ENCODE results near the gene DNAH2.

DNAH2 gene

GRCh38 chr17:7707446-7707845, 10.1 kb upstream of the DNAH2 start:
- DNase-seq: no peak
- H3K4me1 Mint-ChIP-seq: peaks cover 24 to 37% of the 10 kb centered on the region in 2 donors
- H3K27ac Mint-ChIP-seq: no peak overlapping the region
- H3K27me3 Mint-ChIP-seq: peaks cover 76 to 86% of the 10 kb centered on the region in 2 donors
- ATAC-seq (replicated peaks): no peak
- H3K9me3 Mint-ChIP-seq: no peaks in the 10 kb centered on the region
- H3K36me3 Mint-ChIP-seq: peaks cover 16 to 22% of the 10 kb centered on the region in 2 donors
- H3K4me3 Mint-ChIP-seq: no peak overlapping the region

GRCh38 chr17:7707858-7708750, 9.4 kb upstream of the DNAH2 start:
- Mint-ChIP-seq H3K36me3 (peaks cover 10 to 16% of the 10 kb centered on the region in 2 donors), H3K4me1 (peaks cover 24 to 37% of the 10 kb centered on the region in 2 donors), H3K9me3 (no peaks in the 10 kb centered on the region), H3K27ac (no peak overlapping the region), H3K27me3 (peaks cover 78 to 87% of the 10 kb centered on the region in 2 donors), H3K4me3 (no peak overlapping the region)
- DNase-seq: no peak
- ATAC-seq (replicated peaks): no peak

GRCh38 chr17:7709031-7709430, 8.5 kb upstream of the DNAH2 start:
- DNase-seq (no peak), ATAC-seq (replicated peaks) (no peak)
- H3K4me1 Mint-ChIP-seq: peaks cover 18 to 28% of the 10 kb centered on the region in 2 donors
- H3K27me3 Mint-ChIP-seq: peaks cover 75 to 87% of the 10 kb centered on the region in 2 donors
- H3K36me3 Mint-ChIP-seq: peaks cover under 1 to 7% of the 10 kb centered on the region in 2 donors
- H3K27ac Mint-ChIP-seq: no peak overlapping the region
- no peaks in the 10 kb centered on the region for H3K9me3 Mint-ChIP-seq
- no peak overlapping the region for H3K4me3 Mint-ChIP-seq

GRCh38 chr17:7710301-7710700, 7.2 kb upstream of the DNAH2 start:
- ATAC-seq (replicated peaks) (no peak), DNase-seq (no peak)
- no peaks in the 10 kb centered on the region for H3K9me3 Mint-ChIP-seq
- peaks cover 13 to 20% of the 10 kb centered on the region in 2 donors for H3K4me1 Mint-ChIP-seq
- H3K27ac Mint-ChIP-seq: no peak overlapping the region
- no peak overlapping the region for H3K4me3 Mint-ChIP-seq
- H3K27me3 Mint-ChIP-seq: peaks cover 75 to 91% of the 10 kb centered on the region in 2 donors
- no peaks in the 10 kb centered on the region for H3K36me3 Mint-ChIP-seq

GRCh38 chr17:7711051-7711755, 6.3 kb upstream of the DNAH2 start:
- DNase-seq (no peak), ATAC-seq (replicated peaks) (peak; percentile 47 to 55)
- Mint-ChIP-seq H3K27me3 (peaks cover 76 to 91% of the 10 kb centered on the region in 2 donors), H3K4me3 (no peak overlapping the region), H3K4me1 (peaks cover 8 to 12% of the 10 kb centered on the region in 2 donors), H3K36me3 (no peaks in the 10 kb centered on the region), H3K27ac (no peak overlapping the region), H3K9me3 (no peaks in the 10 kb centered on the region)

- Mint-ChIP-seq H3K27me3 (peaks cover 77 to 91% of the 10 kb centered on the region in 2 donors), H3K27ac (no peak overlapping the region), H3K4me1 (peaks cover 11 to 20% of the 10 kb centered on the region in 2 donors), H3K9me3 (no peaks in the 10 kb centered on the region), H3K36me3 (no peaks in the 10 kb centered on the region), H3K4me3 (no peak overlapping the region)
- no peak for DNase-seq
- no peak for ATAC-seq (replicated peaks)
Measured at GRCh38 chr17:7712111-7712771, 5.3 kb upstream of the DNAH2 start.

GRCh38 chr17:7713782-7714181, 3.8 kb upstream of the DNAH2 start:
- Mint-ChIP-seq H3K27ac (no peak overlapping the region), H3K27me3 (peaks cover 81 to 94% of the 10 kb centered on the region in 2 donors), H3K4me1 (peaks cover 18 to 33% of the 10 kb centered on the region in 2 donors), H3K9me3 (no peaks in the 10 kb centered on the region), H3K36me3 (no peaks in the 10 kb centered on the region), H3K4me3 (no peak overlapping the region)
- no peak for ATAC-seq (replicated peaks)
- no peak for DNase-seq

- Mint-ChIP-seq H3K4me1 (peaks cover 17 to 33% of the 10 kb centered on the region in 2 donors), H3K4me3 (no peak overlapping the region), H3K27ac (no peak overlapping the region), H3K27me3 (peaks cover 86 to 99% of the 10 kb centered on the region in 2 donors), H3K9me3 (no peaks in the 10 kb centered on the region), H3K36me3 (no peaks in the 10 kb centered on the region)
- no peak for DNase-seq
- no peak for ATAC-seq (replicated peaks)
Measured at GRCh38 chr17:7714721-7715594, 2.6 kb upstream of the DNAH2 start.

GRCh38 chr17:7715936-7716886, 1.3 kb upstream of the DNAH2 start:
- DNase-seq (no peak), ATAC-seq (replicated peaks) (no peak)
- peak overlapping the region; percentile 2 to 87 for H3K4me3 Mint-ChIP-seq
- no peak overlapping the region for H3K27ac Mint-ChIP-seq
- H3K4me1 Mint-ChIP-seq: peaks cover 13 to 23% of the 10 kb centered on the region in 2 donors
- H3K36me3 Mint-ChIP-seq: no peaks in the 10 kb centered on the region
- peaks cover 84 to 97% of the 10 kb centered on the region in 2 donors for H3K27me3 Mint-ChIP-seq
- H3K9me3 Mint-ChIP-seq: no peaks in the 10 kb centered on the region

GRCh38 chr17:7717756-7718350, 309 bp downstream of the DNAH2 start:
- DNase-seq: no peak
- peaks cover 82 to 94% of the 10 kb centered on the region in 2 donors for H3K27me3 Mint-ChIP-seq

GRCh38 chr17:7719661-7720060, 2.1 kb downstream of the DNAH2 start:
- no peak for ATAC-seq (replicated peaks)

More at GRCh38 chr17:7717756-7718350, 309 bp downstream of the DNAH2 start:
- H3K4me3 Mint-ChIP-seq: peak overlapping the region; percentile 87 to 90
- H3K27ac Mint-ChIP-seq: no peak overlapping the region
- no peaks in the 10 kb centered on the region for H3K36me3 Mint-ChIP-seq
- H3K4me1 Mint-ChIP-seq: peaks cover 13 to 23% of the 10 kb centered on the region in 2 donors
- peak; percentile 68 to 70 for ATAC-seq (replicated peaks)
- no peaks in the 10 kb centered on the region for H3K9me3 Mint-ChIP-seq

GRCh38 chr17:7720125-7720524, 2.6 kb downstream of the DNAH2 start:
- no peaks in the 10 kb centered on the region for H3K36me3 Mint-ChIP-seq
- H3K9me3 Mint-ChIP-seq: no peaks in the 10 kb centered on the region
- H3K4me1 Mint-ChIP-seq: peaks cover 13 to 23% of the 10 kb centered on the region in 2 donors
- H3K4me3 Mint-ChIP-seq: no peak overlapping the region
- ATAC-seq (replicated peaks) (no peak), DNase-seq (no peak)
- H3K27me3 Mint-ChIP-seq: peaks cover 77 to 83% of the 10 kb centered on the region in 2 donors
- H3K27ac Mint-ChIP-seq: no peak overlapping the region

More at GRCh38 chr17:7719661-7720060, 2.1 kb downstream of the DNAH2 start:
- Mint-ChIP-seq H3K27ac (no peak overlapping the region), H3K27me3 (peaks cover 79 to 88% of the 10 kb centered on the region in 2 donors), H3K4me3 (no peak overlapping the region), H3K9me3 (no peaks in the 10 kb centered on the region), H3K36me3 (no peaks in the 10 kb centered on the region), H3K4me1 (peaks cover 13 to 23% of the 10 kb centered on the region in 2 donors)
- no peak for DNase-seq
